ENCODE data around the gene CERS1. TPM values are rescaled to one million over a fixed set of nuclear protein-coding genes. Genes with fewer than 3 reads are reported as not detected.

CERS1 gene
- polyA plus RNA-seq, 3 donors: not detected

- peaks cover 90% of the 10 kb centered on the region for H3K79me2 ChIP-seq (ENCODE audit: insufficient read depth, low read length)
- no peak overlapping the region for H3K9ac ChIP-seq (ENCODE audit: insufficient read depth, low read length, poor library complexity, severe bottlenecking)
- peaks cover 35 to 55% of the 10 kb centered on the region in 2 donors for H3K36me3 Mint-ChIP-seq
- H3K27ac ChIP-seq (ENCODE audit: low read depth in 1 of 2, low read length in 2 of 2): peak overlapping the region; percentile 21 to 83
- peaks cover 0 to 2% (median 0%) of the 10 kb centered on the region in 7 donors for H3K9me3 Mint-ChIP-seq
- peak overlapping the region; percentile 20 for H3K4me2 ChIP-seq (replicated peaks; ENCODE audit: extremely low read depth, low read length, poor library complexity, severe bottlenecking)
- H3K27me3 Mint-ChIP-seq (ENCODE audit: low read depth in 3 of 3): peaks cover 0 to 2% (median 0%) of the 10 kb centered on the region in 3 donors
- no peak overlapping the region for H3K4me3 Mint-ChIP-seq
- peaks cover 32 to 42% of the 10 kb centered on the region in 2 donors for H3K36me3 ChIP-seq (replicated peaks in 1 of 2; ENCODE audit: control insufficient read depth in 1 of 2, insufficient read depth in 2 of 2, low read length in 2 of 2)
- no peaks in the 10 kb centered on the region for H3K27me3 ChIP-seq (ENCODE audit: control insufficient read depth in 2 of 2, insufficient read depth in 2 of 2, low read length in 2 of 2)
- no peaks in the 10 kb centered on the region for H3K9me3 ChIP-seq (replicated peaks in 1 of 2; ENCODE audit: control insufficient read depth in 1 of 2, insufficient read depth in 1 of 2, low read length in 2 of 2)
- peak overlapping the region in 6 of 7 donors; percentile 73 to 98 (median 80) for H3K27ac Mint-ChIP-seq
- peaks cover 36 to 51% of the 10 kb centered on the region in 2 donors for H3K4me1 ChIP-seq (ENCODE audit: control insufficient read depth in 1 of 2, insufficient read depth in 2 of 2, low read length in 2 of 2)
- intact Hi-C loops (cut with micrococcal nuclease): loop anchor here (5.0 to 10.0 kb wide), 2 partner anchors 142 to 395 kb away; no protein-coding TSS in a partner anchor
- H3K4me1 Mint-ChIP-seq: peaks cover 72% of the 10 kb centered on the region
- H4K20me1 ChIP-seq (ENCODE audit: insufficient read depth, low read length): peaks cover 89% of the 10 kb centered on the region
- TF ChIP-seq CTCF (IDR thresholded peaks at IDR 0.05): peak; percentile 94
- 51% methylated on average over 11 of the region's 19 CpGs for WGBS (ENCODE audit: insufficient coverage)
- DNase-seq: peak; percentile 59 to 65 (median 64)
- H2AFZ ChIP-seq (ENCODE audit: insufficient read depth, low read depth, low read length, poor library complexity, severe bottlenecking): no peak overlapping the region
- peak overlapping the region in 1 of 3 experiments; percentile 68 for H3K4me3 ChIP-seq (replicated peaks in 1 of 3; ENCODE audit: low read depth in 2 of 3, low read length in 3 of 3)
These were observed 49.0 kb downstream of the CERS1 start for GRCh38 chr19:18846862-18847548.

- Histone ChIP-seq H3K27me3 (ENCODE audit: control insufficient read depth in 2 of 2, insufficient read depth in 2 of 2, low read length in 2 of 2) (no peaks in the 10 kb centered on the region), H3K4me3 (replicated peaks in 1 of 3; ENCODE audit: low read depth in 2 of 3, low read length in 3 of 3) (no peak overlapping the region), H4K20me1 (ENCODE audit: insufficient read depth, low read length) (peaks cover 92% of the 10 kb centered on the region), H3K79me2 (ENCODE audit: insufficient read depth, low read length) (peaks cover 90% of the 10 kb centered on the region), H3K4me2 (replicated peaks; ENCODE audit: extremely low read depth, low read length, poor library complexity, severe bottlenecking) (no peak overlapping the region), H2AFZ (ENCODE audit: insufficient read depth, low read depth, low read length, poor library complexity, severe bottlenecking) (no peak overlapping the region), H3K4me1 (ENCODE audit: control insufficient read depth in 1 of 2, insufficient read depth in 2 of 2, low read length in 2 of 2) (peaks cover 36 to 51% of the 10 kb centered on the region in 2 donors), H3K9ac (ENCODE audit: insufficient read depth, low read length, poor library complexity, severe bottlenecking) (no peak overlapping the region), H3K9me3 (replicated peaks in 1 of 2; ENCODE audit: control insufficient read depth in 1 of 2, insufficient read depth in 1 of 2, low read length in 2 of 2) (no peaks in the 10 kb centered on the region), H3K27ac (ENCODE audit: low read depth in 1 of 2, low read length in 2 of 2) (peak overlapping the region in 1 of 2 donors; percentile 53), H3K36me3 (replicated peaks in 1 of 2; ENCODE audit: control insufficient read depth in 1 of 2, insufficient read depth in 2 of 2, low read length in 2 of 2) (peaks cover 22 to 38% of the 10 kb centered on the region in 2 donors)
- intact Hi-C loops (cut with micrococcal nuclease): loop anchor here (5.0 to 10.0 kb wide), 2 partner anchors 141 to 394 kb away; no protein-coding TSS in a partner anchor
- H3K27me3 Mint-ChIP-seq (ENCODE audit: low read depth in 3 of 3): peaks cover 0 to 2% (median 0%) of the 10 kb centered on the region in 3 donors
- H3K4me1 Mint-ChIP-seq: peaks cover 79% of the 10 kb centered on the region
- peak overlapping the region in 2 of 7 donors; percentile 68 to 92 for H3K27ac Mint-ChIP-seq
- H3K9me3 Mint-ChIP-seq: peaks cover 0 to 2% (median 0%) of the 10 kb centered on the region in 7 donors
- no peak for DNase-seq
- WGBS (ENCODE audit: insufficient coverage): over 99% methylated on average over 11 of the region's 12 CpGs
- no peak overlapping the region for H3K4me3 Mint-ChIP-seq
- TF ChIP-seq CTCF (IDR thresholded peaks at IDR 0.05): no peak
- H3K36me3 Mint-ChIP-seq: peaks cover 27 to 50% of the 10 kb centered on the region in 2 donors
These were observed 50.0 kb downstream of the CERS1 start for GRCh38 chr19:18845961-18846360.

All from CD14-positive monocyte (primary cell).